KMS-11 (cell line): ENCODE results near the gene INHA.

Source experiments
- H2AFZ ChIP-seq: fragments of 200-600 bp; sonication (generic); 2 replicates; pipeline ENCODE4 v1.6.1; 2016; ENCODE audit warnings: antibody characterized with exemption, mixed run types, low read depth
- H3K27ac ChIP-seq: fragments of 200-600 bp; sonication (generic); 2 replicates; pipeline ENCODE4 v1.6.1; 2016; ENCODE audit warnings: mild to moderate bottlenecking, mixed run types
- H3K27me3 ChIP-seq: fragments of 200-600 bp; sonication (generic); 2 replicates; pipeline ENCODE4 v1.6.1; 2017; ENCODE audit warnings: mild to moderate bottlenecking, low read depth, mixed run types, moderate library complexity; ENCODE audit not compliant: insufficient read depth
- H3K36me3 ChIP-seq: fragments of 200-600 bp; sonication (generic); 2 replicates; pipeline ENCODE4 v1.6.1; 2017; ENCODE audit warnings: mild to moderate bottlenecking, mixed run types; ENCODE audit not compliant: insufficient read depth
- H3K4me1 ChIP-seq: fragments of 200-600 bp; sonication (generic); 2 replicates; pipeline ENCODE4 v1.6.1; 2016; ENCODE audit warnings: mild to moderate bottlenecking, low read depth, mixed run types; ENCODE audit not compliant: poor library complexity, severe bottlenecking
- H3K4me2 ChIP-seq: fragments of 200-600 bp; sonication (generic); 2 replicates; pipeline ENCODE4 v1.7.0; 2016; ENCODE audit warnings: mild to moderate bottlenecking, mixed run types
- H3K4me3 ChIP-seq: fragments of 200-600 bp; sonication (generic); IDR thresholded peaks from 2 replicates; pipeline ENCODE4 v1.6.1; 2017; ENCODE audit warnings: low read depth, low read length, mixed read lengths; ENCODE audit not compliant: insufficient read depth
- H3K79me2 ChIP-seq: fragments of 200-600 bp; sonication (generic); 2 replicates; pipeline ENCODE4 v1.6.1; 2016; ENCODE audit warnings: low read depth, mixed run types; ENCODE audit not compliant: insufficient read depth
- H3K9ac ChIP-seq: fragments of 200-600 bp; sonication (generic); 2 replicates; pipeline ENCODE4 v1.6.1; 2016; ENCODE audit warnings: mild to moderate bottlenecking, mixed run types
- H4K20me1 ChIP-seq: fragments of 200-600 bp; sonication (generic); 2 replicates; pipeline ENCODE4 v1.6.1; 2016; ENCODE audit warnings: mild to moderate bottlenecking, mixed run types; ENCODE audit not compliant: insufficient read depth
- TF ChIP-seq, protein P1 (sequence below): fragments of 200-600 bp; sonication (generic); conservative IDR thresholded peaks from 2 replicates; pipeline ENCODE4 v1.6.1; 2017; ENCODE audit warnings: low read depth, mild to moderate bottlenecking, antibody characterized with exemption, low read length, moderate library complexity, mixed read lengths

Gene INHA

DNA sequence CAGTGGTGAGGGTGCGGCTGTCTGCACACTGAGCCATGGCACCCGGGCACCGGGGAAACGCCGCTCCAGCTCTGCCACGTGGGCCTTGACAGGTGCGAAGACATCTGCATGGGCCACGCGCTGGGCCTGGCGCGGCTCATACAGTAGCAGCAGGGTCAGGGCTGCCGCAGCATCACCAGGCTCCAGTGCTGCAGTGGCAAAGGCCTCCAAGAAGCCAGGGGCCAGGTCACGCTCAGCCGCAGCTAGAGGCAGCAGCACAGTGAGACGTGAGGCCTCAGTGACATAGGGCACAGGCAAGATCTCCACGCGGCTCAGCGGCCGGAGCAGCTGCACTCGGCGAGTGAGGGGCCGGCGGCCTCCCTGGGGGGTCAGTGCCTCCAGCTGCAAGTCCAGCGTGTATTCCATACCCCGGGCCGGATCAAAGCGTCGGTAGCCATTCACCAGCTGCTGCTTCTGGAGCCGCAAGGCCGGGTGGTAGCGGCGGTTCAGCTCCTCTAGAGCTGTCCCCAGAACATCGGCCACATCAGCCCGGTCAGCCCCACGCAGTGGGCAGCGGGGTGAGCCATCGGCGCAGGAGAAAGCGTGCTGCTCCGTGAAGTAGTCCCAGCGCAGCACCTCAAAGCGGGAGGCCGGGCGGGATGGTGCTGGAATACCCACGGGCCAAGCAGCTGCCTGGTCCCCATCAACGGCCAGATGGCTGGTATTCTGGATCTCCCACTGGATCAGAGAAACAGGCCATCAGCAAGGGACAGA lies 32.0 kb upstream of the INHA start:
- H3K36me3 ChIP-seq: no peaks in the 10 kb centered on the region
- no peak overlapping the region for H3K4me2 ChIP-seq
- H3K4me1 ChIP-seq: peaks cover 4% of the 10 kb centered on the region
- no peak overlapping the region for H2AFZ ChIP-seq
- TF ChIP-seq, protein P1, sequence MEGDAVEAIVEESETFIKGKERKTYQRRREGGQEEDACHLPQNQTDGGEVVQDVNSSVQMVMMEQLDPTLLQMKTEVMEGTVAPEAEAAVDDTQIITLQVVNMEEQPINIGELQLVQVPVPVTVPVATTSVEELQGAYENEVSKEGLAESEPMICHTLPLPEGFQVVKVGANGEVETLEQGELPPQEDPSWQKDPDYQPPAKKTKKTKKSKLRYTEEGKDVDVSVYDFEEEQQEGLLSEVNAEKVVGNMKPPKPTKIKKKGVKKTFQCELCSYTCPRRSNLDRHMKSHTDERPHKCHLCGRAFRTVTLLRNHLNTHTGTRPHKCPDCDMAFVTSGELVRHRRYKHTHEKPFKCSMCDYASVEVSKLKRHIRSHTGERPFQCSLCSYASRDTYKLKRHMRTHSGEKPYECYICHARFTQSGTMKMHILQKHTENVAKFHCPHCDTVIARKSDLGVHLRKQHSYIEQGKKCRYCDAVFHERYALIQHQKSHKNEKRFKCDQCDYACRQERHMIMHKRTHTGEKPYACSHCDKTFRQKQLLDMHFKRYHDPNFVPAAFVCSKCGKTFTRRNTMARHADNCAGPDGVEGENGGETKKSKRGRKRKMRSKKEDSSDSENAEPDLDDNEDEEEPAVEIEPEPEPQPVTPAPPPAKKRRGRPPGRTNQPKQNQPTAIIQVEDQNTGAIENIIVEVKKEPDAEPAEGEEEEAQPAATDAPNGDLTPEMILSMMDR: no peak
- H3K4me3 ChIP-seq: no peak overlapping the region
- peaks cover 8% of the 10 kb centered on the region; the same call in 1 of the 2 replicates for H3K27me3 ChIP-seq
- H4K20me1 ChIP-seq: no peaks in the 10 kb centered on the region
- no peaks in the 10 kb centered on the region for H3K79me2 ChIP-seq
- no peak overlapping the region for H3K9ac ChIP-seq
- no peak overlapping the region for H3K27ac ChIP-seq

DNA sequence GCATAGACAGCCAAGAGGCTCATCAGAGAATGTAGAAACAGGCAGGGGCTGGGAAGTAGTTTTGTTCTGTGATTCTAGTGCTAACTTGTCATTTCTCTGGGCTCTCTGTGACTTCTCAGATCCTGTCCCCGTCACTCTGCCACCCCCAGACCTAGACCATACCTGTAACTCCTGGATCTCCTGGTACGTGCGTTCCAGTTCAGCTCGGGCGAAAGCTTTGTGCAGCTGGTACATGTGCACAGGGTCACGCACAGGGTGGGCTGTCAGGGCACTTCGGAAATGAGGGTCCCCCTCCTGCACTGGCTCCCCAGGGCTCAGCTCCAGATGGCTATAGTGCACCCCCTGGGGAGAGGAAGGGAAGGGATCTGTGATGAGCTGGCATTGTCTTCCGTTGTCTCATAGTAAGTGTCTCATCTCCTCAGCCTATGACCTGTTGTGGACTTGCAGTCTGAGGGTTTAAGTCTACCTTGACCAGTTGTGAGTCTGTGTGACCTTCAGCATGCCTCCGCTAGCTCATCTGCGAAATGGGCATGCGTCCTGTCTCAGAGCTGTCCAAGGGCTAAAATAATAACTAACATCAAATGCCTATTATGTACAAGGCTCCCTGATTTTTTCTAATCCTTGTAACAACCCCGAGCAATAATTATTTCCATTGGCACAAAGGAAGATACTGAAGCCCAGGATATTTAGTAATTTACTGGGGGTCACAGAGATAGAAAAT lies 31.2 kb upstream of the INHA start:
- H3K27ac ChIP-seq: no peak overlapping the region
- H3K4me1 ChIP-seq: peaks cover 4% of the 10 kb centered on the region
- H4K20me1 ChIP-seq: no peaks in the 10 kb centered on the region
- H3K36me3 ChIP-seq: no peaks in the 10 kb centered on the region
- no peak overlapping the region; the same call in 1 of the 2 replicates for H3K9ac ChIP-seq
- H3K4me2 ChIP-seq: peak overlapping the region; percentile 90
- H2AFZ ChIP-seq: no peak overlapping the region; the same call in 1 of the 2 replicates
- H3K27me3 ChIP-seq: peaks cover 13% of the 10 kb centered on the region; the same call in 1 of the 2 replicates
- TF ChIP-seq, protein P1: no peak
- no peaks in the 10 kb centered on the region for H3K79me2 ChIP-seq
- no peak overlapping the region for H3K4me3 ChIP-seq

DNA sequence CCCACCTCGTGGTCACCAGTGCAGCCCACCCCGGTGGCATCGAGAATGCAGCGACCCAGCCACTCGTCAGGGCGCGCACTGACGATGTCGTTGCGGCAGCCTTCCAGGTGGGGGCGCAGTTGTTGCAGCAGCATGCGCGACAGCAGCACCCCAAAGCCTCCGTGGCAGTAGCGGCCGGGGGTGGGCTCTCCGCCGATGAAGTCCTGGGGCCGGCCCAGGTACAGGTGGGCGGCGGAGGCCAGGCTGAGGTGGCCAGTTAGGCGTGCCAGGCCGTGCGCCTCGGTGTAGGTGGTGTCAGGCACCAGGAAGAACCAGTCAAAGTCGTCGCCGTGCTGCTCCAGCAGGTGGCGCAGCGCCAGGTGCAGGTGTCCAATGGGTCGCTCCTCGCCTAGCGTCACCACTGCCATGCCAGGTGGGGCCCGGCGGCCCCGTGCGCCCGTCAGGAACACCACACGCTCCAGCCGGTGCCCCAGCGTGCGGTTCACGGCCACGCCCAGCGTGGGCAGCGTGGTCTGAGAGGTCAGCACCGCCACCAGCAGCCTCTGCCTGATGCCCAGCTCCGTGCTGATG lies 30.4 kb upstream of the INHA start:
- Histone ChIP-seq H3K4me3 (no peak overlapping the region), H3K27me3 (peaks cover 20% of the 10 kb centered on the region)

DNA sequence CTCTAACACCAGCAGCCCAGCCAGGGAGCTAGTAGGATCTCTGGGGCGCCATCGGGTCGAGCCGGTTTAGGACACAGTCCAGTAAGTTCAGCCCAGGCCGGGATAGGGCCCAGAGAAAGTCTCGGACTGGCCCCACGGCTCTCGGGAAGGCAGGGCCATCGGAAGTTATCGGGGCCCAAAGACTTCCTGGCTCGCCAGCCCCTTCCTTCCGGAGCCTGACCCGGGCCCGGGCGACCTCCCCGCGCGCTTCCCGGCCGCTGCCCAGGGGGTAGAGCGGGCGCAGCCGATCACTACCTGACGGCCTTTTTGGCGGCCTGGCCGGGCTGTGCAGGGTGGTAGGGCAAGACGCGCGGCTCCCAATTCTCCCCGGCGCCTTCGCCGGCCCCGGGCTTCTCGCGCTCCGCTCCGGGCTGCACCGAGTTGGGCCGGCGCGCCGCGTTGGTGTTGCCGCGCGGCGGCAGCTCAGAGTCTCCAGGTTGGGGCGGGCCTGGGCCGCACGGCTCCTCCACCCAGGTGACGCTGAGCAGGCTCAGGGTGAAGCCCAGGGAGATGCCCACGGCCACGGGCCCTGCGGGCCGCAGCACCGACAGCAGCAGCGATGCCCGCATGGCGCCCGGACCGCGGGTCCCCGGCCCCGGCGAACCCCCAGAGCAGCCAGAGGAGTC lies 29.0 kb upstream of the INHA start:
- TF ChIP-seq, protein P1: no peak

More for the DNA sequence above, 30.4 kb upstream of the INHA start:
- H2AFZ ChIP-seq: peak overlapping the region; percentile 50
- H3K79me2 ChIP-seq: no peaks in the 10 kb centered on the region
- peaks cover 4% of the 10 kb centered on the region for H3K4me1 ChIP-seq
- peak overlapping the region; percentile 90 for H3K4me2 ChIP-seq
- no peak overlapping the region for H3K27ac ChIP-seq
- no peaks in the 10 kb centered on the region for H4K20me1 ChIP-seq
- TF ChIP-seq, protein P1: peak; percentile 99
- no peaks in the 10 kb centered on the region for H3K36me3 ChIP-seq
- peak overlapping the region; percentile 10; the same call in 1 of the 2 replicates for H3K9ac ChIP-seq

More for the DNA sequence above, 29.0 kb upstream of the INHA start:
- no peaks in the 10 kb centered on the region for H3K36me3 ChIP-seq
- H3K27ac ChIP-seq: peak overlapping the region; percentile 49
- H3K9ac ChIP-seq: peak overlapping the region; percentile 63
- H3K4me1 ChIP-seq: peaks cover 4% of the 10 kb centered on the region
- no peaks in the 10 kb centered on the region for H3K79me2 ChIP-seq
- peak overlapping the region; percentile 85 for H2AFZ ChIP-seq
- H3K4me3 ChIP-seq: no peak overlapping the region
- H3K27me3 ChIP-seq: peaks cover 34% of the 10 kb centered on the region
- no peaks in the 10 kb centered on the region for H4K20me1 ChIP-seq
- H3K4me2 ChIP-seq: peak overlapping the region; percentile 90
